Ramos (cell line): ENCODE measurements around the gene C19orf81.

Experiments
- in situ Hi-C: fragments of 300-500 bp; cut with MboI; formaldehyde crosslinking; loops from one replicate; pipeline ENCODE4 v1.14.3; 2022; ENCODE audit warnings: low sequenced_read_pairs; ENCODE audit not compliant: unreplicated experiment

C19orf81 gene

DNA sequence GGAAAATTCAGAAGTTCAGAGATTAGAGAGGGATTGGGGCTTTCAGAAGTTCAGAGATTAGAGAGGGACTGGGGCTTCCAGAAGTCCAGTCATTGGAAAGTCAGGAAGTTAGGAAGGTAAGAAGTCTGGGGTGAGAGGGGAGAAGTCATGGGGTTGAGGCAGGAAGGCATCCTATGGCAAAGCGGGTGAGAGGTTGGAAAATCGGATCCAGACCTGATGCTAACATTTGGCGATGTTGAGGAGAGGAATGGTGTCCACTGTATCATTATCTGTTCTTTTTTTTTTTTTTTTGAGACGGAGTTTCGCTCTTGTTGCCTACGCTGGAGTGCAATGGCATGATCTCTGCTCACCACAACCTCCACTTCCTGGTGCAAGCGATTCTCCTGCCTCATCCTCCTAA is 20.7 kb upstream of the C19orf81 start:
- in situ Hi-C loops, result no loop called here

DNA sequence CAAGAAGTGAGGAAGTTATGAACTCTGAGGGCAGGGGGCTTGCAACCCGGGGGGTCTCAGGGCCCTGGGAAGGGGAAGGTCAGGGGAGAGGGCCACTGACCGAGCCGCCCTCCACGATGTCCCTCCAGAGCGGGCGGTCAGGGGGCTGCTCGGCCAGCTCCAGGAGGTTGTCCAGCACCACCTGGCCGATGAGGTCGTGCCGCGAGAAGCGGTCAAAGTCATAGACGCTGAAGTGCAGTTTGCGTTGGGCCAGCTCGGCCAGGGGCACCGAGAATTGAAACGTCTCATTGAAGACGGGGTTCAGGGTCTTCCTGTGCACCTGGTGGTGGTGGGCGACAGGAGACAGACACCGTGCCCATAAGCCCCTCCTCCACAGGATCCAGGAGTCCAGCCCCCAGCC is 20.1 kb upstream of the C19orf81 start:
- in situ Hi-C loops, result no loop called here

DNA sequence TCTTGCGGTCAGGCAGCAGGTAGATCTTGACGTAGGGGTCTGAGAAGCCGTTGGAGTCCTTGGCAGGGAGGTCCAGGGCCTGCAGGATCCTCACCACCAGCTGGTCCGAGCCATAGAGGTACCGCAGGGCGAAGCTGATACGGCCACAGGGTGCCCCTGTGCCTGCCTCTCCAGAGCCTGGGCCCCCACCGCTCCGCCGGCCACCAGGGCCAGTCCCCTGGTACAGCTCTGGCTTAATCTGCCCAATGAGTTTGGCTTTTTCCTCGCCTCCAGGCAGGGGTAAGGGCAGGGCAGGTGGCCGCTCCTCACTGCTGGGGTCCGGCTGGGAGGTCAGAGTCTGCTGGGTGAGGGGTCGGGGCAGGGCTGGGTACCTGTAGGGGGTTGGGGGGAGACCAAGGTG is 19.4 kb upstream of the C19orf81 start:
- in situ Hi-C loops, result no loop called here

- in situ Hi-C loops, result no loop called here
Observed at GRCh38 chr19:50632151-50632835, 17.0 kb upstream of the C19orf81 start.

- in situ Hi-C loops, result no loop called here
Observed at GRCh38 chr19:50633359-50633758, 15.9 kb upstream of the C19orf81 start.

GRCh38 chr19:50633973-50634372 is 15.3 kb upstream of the C19orf81 start:
- in situ Hi-C loops, result no loop called here

- in situ Hi-C loops, result no loop called here
Observed at GRCh38 chr19:50636317-50637085, 12.7 kb upstream of the C19orf81 start.

DNA sequence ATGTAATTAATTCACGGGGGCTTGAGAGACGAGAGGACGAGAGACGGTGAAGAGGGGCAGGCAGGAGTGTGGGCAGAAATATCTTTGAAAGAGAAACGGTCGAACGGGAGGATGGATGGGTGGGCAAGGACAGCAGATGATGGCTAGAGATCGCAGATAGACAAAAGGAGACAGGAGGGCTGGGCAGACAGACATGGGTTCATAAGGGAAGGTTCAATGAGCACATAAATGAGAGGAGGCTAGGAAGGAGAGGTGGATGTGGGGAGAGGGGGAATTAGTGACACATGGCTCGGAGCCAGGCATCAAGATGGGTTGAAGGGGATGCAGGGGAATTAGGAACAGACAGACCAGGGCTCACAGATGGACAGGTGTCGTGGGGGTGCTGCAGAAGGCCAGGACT is 10.6 kb upstream of the C19orf81 start:
- in situ Hi-C loops, result no loop called here

DNA sequence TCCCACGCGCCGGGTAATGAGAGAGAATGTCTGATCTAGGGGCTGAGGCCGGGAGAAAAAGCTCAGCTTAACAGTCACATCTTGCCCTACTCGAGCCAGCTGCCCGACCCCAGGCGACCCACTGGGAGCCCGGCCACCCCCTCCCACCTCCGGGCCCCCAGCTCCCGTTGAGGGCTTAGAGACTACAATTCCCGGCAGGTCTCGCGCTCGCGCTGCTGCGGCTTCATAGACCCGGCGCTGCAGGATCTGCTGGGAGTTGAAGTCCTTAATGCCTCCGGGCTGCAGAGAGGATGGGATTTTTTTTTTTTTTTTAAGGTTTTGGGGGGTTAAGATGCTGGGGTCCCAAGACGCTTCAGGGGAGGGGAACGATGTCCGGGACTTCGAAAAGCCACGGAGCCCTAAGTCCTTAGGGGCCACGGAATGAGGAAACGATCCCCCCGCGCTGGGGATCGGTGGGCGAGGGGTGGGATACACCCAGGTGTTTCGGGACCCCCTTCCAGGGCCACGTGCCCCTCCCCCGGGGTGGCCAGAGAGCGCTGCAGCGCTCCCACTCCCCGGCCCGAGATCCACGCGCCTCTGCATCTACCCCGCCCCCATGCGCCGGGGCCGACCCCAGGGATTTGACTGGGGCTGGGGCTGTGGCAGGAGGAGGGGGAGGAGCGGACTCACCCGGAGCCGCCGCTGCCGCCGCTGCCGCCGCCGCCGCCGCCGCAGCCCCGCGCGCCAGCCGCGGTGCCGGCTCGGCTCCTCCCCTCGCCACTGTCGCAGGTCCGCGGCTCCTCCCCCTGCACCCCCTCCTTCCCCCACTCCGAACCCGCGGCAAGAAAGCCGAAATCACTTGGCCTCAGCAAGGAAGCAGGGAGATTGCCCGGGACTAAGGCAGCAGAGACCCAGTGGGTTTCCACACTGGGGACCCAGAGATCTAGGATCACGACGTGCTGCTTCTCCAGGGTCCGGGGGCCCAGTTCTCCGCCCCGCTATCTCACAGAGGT is 9.8 kb upstream of the C19orf81 start, which contains the start of gene SYT3:
Gene SYT3, minus strand, starts transcription at position 761 of the 992 bp plus-strand sequence. CDS start 2,470 bp downstream, outside the sequence.
- in situ Hi-C loops, result no loop called here

DNA sequence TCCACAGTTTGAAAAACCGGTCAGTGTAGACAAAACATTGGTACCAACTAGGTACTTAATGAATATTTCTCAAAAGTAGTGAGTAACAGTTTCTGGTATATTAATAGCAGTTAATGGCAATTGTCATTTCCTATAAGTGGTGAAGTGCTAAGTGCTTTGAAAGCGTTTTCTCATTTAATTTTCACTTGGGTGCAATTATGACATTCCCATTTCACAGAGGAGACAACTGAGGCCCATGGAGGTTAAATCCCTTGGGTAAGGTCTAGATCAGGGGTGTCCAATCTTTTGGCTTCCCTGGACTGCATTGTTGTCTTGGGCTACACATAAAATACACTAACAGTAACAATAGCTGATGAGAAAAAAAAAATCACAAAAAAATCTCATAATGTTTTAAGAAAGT is 8.9 kb upstream of the C19orf81 start:
- in situ Hi-C loops, result no loop called here

- in situ Hi-C loops, result no loop called here
Observed at GRCh38 chr19:50644315-50644915, 4.8 kb upstream of the C19orf81 start.

DNA sequence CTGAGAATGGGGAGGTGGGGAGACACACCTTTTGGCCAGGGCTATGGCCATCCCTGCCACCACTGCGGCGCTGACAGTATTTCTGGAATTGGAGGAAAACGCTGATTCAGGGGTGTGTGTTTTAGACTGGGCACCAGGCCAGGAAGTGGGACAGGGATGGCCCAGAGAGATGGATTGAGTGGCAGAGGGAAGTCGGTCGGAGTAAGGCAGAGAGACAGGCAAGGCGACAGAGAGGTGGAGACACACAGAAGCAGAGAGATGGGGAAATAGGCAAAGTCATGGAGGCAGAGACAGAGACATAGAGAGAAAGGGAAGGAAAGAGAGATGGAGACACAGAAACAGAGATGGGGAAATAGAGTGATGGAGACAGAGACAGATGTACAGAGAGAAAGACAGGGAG is 4.1 kb upstream of the C19orf81 start:
- in situ Hi-C loops, result no loop called here

DNA sequence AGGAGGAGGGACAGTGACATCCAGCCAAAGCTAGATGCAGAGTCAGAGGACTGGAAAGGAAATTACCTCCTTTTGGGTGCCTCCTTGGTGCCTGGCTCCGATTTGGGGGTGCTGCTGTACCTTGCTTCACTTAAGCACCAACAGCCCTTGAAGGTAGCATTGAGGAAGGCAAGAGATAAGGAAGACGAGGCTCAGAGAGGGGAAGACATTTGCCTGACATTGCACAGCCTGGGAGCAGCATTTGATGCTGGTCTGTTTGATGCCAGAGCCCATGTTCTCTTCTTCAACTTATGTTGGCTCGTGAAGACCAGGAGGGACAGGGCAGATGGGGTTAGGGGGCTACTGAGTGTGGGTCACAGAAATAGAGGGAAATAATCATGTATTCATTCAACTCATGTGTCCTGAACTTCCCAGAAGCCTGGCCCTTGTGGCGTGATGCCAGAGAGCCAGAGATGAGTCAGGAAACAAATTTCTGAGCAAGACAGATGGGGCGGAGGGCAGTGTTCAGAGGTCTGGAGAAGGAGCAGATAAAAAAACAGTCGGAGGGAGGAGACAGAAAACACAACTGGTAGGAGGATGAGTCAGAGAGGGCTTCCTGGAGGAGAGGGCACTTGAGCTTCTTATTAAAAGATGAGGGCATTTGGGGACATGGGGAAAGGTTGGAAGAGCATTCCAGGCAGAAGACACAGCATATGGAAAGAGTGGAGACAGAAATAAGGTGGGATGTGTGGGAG is 3.0 kb upstream of the C19orf81 start:
- in situ Hi-C loops, result no loop called here

DNA sequence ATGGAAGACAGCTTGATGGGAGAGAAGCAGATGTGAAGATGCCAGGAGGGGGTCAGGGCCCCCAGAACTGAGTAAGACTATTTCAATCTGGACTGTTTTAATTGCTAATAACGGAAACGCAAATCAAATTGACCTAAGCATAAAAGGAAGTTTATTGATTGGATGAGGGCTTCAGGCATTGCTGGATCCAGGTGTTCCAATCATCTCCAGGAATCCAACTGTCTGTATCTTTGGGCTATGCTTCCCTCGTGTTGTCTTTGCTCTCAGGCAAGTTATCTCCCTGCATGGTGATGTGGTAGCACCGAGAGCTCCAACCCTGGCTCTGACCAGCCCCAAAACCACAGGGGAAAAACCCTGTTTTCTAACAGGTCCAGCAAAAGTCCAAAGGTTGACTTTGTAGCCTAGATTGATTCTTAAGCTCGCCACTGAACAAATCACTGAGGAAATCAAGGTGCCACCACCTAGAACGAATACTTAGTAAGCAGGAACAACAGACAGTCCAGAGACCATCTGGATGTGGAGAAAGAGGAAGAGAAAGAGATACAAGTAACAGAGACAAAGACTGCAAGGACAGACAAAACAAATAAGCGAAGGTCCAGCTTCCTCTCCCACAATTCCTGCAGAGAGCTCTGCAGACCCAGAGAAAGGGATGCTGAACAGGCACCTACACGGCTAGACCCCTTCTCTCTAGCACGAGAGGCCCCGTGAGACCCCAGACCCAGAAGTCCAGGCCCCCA is 1.2 kb upstream of the C19orf81 start:
- in situ Hi-C loops, result no loop called here

DNA sequence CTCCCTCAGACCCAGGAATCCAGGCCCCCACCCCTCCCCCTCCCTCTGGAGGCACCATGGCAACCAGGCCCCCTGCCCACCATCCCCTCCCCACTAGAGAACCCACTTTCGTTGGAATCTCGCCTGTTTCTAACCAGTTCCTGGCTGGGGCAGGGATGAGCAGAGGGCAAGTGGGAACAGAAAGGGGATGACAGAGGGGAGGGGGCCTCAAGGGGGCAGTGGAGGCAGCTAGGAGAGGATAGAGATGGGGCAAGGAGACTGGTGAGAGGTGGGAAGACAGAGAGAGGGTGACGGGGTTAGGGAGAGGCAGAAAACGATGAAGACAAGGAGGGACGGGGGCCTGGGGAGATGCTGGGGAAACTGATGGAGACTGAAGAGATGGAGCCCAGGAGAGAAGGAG is 586 bp upstream of the C19orf81 start:
- in situ Hi-C loops, result no loop called here

DNA sequence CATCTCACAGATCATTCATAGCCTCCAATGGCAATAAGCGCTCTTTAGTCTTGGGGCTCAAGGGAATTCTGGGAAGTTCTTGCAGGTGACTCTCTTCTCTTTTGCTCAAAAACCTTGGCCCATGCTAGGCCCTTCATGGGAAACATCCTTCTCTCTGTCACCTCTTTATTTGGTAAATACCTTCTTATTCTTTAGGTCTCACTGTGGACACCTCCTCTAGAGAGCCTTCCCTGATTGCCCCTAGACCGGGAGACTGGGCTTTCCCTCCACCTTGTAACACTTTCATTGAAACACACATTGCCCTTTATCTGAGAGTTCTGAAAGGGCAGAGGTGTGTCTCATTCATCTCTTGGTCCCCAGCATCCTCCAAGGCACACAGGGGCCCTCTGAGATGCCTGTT is 1.9 kb downstream of the C19orf81 start:
- in situ Hi-C loops, result no loop called here

GRCh38 chr19:50652722-50653121 is 3.5 kb downstream of the C19orf81 start:
- in situ Hi-C loops, result no loop called here

- in situ Hi-C loops, result no loop called here
Observed at GRCh38 chr19:50654882-50655281, 5.6 kb downstream of the C19orf81 start.

GRCh38 chr19:50657222-50657669 is 8.0 kb downstream of the C19orf81 start:
- in situ Hi-C loops, result no loop called here
